GM12864 (cell line): ENCODE measurements around the gene CD6.

ENCODE experiments used
- DNase-seq: peaks from one replicate; pipeline ENCODE4 v3.0.0-alpha.2; 2011; ENCODE audit warnings: low read depth
- H3K4me3 ChIP-seq: 2 replicates; pipeline ENCODE4 v1.5.1; 2011; ENCODE audit warnings: mild to moderate bottlenecking, low read depth, low read length, control low read depth
- TF ChIP-seq, protein P1 (sequence below): IDR thresholded peaks from 2 replicates; pipeline ENCODE4 v1.5.1; 2011; ENCODE audit warnings: low read depth, mild to moderate bottlenecking, moderate library complexity, low read length, control low read depth, inconsistent platforms; ENCODE audit errors: missing control alignments

The CD6 gene

DNA sequence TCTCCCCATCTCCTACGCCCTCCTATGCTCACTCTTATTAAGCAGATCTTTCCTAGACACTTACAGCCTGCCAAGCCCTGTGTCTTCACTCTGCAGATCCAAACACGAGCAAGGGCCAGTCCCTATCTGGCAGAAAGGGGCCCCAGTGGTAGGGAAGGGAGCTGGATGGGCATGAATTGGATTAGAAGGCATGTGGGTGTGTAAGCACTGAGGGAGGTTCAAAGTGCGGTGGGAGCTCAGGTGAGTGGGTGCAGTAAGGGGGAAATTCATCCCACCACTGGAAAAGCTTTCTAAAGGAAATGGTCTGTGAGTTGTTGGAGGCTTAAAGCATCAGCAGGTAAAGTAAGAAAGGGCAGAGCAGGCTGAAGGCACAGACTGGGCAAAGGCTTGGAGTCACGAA, 41.7 kb upstream of the CD6 start:
- H3K4me3 ChIP-seq: no peak overlapping the region
- DNase-seq: no peak
- TF ChIP-seq, protein P1, sequence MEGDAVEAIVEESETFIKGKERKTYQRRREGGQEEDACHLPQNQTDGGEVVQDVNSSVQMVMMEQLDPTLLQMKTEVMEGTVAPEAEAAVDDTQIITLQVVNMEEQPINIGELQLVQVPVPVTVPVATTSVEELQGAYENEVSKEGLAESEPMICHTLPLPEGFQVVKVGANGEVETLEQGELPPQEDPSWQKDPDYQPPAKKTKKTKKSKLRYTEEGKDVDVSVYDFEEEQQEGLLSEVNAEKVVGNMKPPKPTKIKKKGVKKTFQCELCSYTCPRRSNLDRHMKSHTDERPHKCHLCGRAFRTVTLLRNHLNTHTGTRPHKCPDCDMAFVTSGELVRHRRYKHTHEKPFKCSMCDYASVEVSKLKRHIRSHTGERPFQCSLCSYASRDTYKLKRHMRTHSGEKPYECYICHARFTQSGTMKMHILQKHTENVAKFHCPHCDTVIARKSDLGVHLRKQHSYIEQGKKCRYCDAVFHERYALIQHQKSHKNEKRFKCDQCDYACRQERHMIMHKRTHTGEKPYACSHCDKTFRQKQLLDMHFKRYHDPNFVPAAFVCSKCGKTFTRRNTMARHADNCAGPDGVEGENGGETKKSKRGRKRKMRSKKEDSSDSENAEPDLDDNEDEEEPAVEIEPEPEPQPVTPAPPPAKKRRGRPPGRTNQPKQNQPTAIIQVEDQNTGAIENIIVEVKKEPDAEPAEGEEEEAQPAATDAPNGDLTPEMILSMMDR: no peak

DNA sequence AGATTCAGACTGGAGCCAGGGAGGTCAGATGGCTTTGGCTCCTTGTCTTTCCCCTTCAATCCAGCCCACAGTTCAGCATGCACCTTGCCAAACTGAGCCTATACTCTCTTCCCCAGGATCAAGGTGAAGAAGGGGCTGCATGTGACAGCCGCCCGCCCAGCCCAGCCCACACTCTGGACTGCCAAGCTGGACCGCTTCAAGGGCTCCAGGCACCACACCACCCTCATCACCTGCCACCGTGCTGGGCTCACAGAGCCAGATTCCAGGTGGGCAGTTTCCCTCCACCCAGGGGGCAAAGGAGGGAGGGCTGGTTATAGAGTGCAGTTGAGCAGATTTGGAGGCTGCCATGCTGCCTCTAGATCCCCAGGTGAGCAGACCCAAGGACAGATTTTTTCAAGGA, 41.1 kb upstream of the CD6 start:
- H3K4me3 ChIP-seq: no peak overlapping the region
- TF ChIP-seq, protein P1: no peak
- no peak for DNase-seq

DNA sequence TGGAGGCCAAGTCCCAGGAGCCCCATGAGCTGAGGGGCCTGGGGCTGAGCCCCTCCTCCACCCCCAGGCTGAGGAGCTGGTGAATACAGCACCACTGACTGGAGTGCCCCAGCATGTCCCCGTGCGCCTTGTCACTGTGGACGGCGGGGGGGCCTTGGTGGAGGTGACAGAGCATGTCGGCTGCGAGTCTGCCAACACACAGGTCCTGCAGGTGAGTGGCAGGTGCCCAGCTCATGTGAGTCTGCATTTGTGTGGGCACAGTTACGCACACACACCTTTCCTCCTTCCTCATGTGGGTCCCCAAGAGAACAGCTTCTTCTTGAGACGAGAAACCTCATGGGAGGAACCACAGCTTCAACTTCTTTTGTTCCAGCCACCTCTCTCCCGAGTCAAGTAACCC, 39.6 kb upstream of the CD6 start:
- H3K4me3 ChIP-seq: no peak overlapping the region
- TF ChIP-seq, protein P1: no peak
- DNase-seq: no peak

DNA sequence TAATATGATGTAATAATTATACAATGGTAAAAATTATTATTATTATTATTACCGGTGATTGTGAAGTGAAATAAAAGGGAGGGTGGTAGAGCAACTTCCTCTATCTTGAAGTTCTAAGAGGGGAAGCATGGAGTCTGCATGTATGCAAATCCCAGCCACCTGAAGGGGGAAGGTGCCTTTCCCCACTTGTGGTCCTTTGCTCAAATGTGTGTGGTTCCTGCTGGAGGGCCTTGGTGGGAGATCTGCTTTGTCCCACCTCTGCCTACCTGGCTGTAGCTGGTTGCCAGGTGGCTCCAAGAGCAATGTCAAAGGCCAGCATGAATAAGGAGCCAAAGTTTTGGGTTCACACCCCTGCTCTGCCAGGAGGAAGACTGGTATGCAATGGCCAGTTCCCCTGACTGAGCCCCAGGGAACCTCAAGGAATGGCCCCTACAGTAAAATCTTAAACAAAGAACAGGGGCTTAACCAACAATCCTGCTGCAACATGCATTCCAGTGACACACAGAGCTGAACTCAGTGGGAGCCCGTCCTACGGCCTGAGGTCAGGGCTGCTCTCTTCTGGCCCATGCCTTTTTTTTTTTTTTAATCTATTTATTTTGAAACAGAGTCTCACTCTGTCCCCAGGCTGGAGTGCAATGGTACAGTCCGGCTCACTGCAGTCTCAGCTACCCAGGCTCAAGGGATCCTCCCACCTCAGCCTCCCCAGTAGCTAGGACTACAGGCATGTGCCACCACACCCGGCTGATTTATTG, 38.7 kb upstream of the CD6 start:
- no peak for DNase-seq
- TF ChIP-seq, protein P1: no peak
- no peak overlapping the region for H3K4me3 ChIP-seq

DNA sequence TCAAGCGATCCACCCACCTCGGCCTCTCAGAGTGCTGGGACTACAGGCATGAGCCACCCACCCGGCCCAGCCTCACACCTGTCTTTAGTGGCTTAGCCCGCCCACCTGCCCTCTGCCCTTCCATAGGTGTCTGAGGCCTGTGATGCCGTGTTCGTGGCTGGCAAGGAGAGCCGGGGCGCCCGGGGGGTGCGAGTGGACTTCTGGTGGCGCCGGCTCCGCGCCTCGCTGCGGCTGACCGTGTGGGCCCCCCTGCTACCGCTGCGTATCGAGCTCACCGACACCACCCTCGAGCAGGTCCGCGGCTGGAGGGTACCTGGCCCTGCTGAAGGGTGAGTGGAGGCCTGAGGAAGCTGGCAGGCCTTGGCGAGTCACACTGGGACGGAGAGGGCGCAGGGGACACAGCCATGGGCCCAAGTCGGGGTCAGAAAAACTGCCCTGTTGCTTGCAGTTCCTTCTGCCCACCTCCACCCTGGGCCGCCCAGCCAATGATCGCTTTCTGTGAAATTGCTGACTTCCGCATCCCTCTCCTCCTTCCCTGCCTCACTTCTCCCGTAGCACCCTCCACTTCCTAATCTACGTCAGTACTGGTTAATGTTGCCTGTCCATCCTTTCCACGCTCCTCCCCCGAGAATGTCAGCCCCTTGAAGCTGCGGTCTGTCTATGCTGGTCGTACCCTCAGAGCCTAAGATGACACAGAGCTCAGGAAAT, 37.9 kb upstream of the CD6 start:
- H3K4me3 ChIP-seq: no peak overlapping the region

DNA sequence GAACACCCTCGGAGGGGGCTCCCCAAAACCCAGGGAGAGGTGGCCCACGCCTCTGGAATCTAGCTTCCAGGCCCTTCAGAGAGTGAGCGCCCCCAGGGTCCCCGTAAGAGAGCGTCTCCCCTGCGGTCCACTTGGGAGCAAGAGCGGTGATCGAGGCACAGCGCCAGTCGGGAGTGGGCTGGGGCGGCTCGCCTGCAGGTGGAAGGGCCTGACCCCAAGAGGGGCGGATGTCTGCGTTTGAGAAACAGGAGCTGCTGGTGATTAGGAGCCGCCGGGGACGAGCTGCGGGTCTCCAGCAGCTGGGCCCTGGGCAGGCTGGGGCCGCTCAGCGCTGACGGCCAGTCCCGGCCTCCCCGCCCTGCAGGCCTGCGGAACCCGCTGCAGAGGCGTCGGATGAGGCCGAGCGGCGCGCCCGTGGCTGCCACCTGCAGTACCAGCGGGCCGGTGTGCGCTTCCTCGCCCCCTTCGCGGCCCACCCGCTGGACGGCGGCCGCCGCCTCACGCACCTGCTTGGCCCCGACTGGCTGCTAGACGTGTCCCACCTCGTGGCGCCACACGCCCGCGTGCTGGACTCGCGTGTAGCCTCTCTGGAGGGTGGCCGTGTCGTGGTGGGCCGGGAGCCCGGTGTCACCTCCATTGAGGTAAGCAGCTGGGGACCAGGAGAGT, 37.2 kb upstream of the CD6 start:
- TF ChIP-seq, protein P1: no peak
- DNase-seq: no peak

More for the DNA sequence above, 37.9 kb upstream of the CD6 start:
- TF ChIP-seq, protein P1: no peak
- DNase-seq: no peak

More for the DNA sequence above, 37.2 kb upstream of the CD6 start:
- H3K4me3 ChIP-seq: no peak overlapping the region
